ENCODE measurements around the gene CEMIP.

DNA sequence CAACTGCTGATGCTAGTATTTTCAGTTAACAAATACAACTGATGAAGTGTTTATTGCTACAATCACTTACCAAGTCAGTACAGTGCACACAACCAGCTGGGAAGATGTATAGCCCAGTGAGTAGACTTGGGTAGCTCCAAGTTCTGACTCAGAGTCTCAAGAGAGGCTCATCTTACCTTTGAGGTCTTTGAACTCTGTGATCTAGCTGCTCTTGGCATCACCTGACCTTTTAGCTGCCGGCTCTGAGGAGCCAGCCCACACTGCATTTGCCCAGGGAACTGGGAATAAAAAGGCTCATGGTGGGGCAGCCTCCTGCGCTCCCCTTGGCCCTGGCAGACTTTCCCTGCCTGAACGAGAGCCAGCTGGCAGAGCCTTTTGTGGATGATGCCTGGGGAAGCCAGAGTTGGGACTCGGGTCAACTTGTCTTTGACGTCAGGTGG, 82.6 kb downstream of the CEMIP start:
- TF ChIP-seq, protein P1, sequence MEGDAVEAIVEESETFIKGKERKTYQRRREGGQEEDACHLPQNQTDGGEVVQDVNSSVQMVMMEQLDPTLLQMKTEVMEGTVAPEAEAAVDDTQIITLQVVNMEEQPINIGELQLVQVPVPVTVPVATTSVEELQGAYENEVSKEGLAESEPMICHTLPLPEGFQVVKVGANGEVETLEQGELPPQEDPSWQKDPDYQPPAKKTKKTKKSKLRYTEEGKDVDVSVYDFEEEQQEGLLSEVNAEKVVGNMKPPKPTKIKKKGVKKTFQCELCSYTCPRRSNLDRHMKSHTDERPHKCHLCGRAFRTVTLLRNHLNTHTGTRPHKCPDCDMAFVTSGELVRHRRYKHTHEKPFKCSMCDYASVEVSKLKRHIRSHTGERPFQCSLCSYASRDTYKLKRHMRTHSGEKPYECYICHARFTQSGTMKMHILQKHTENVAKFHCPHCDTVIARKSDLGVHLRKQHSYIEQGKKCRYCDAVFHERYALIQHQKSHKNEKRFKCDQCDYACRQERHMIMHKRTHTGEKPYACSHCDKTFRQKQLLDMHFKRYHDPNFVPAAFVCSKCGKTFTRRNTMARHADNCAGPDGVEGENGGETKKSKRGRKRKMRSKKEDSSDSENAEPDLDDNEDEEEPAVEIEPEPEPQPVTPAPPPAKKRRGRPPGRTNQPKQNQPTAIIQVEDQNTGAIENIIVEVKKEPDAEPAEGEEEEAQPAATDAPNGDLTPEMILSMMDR (conservative IDR thresholded peaks at IDR 0.05; ENCODE audit: low read length) = no peak
- TF ChIP-seq EZH2phosphoT487 (IDR thresholded peaks at IDR 0.05; ENCODE audit: borderline replicate concordance, low read depth, low read length) = no peak

All from OCI-LY7 (cell line).